Heart left ventricle (tissue), 16 donors: ENCODE measurements around the gene TMEM42. TPM values are rescaled to one million over a fixed set of nuclear protein-coding genes. Genes with fewer than 3 reads are reported as not detected.

ENCODE experiments used
- ATAC-seq, 4 donors: fragments of 200-7000 bp; cut with Tn5 transposase; one replicate each; pipeline ENCODE4 v1.9.1; 2020 to 2022; ENCODE audit warnings: moderate library complexity in 4 of 4, mild to moderate bottlenecking in 3 of 4, moderate number of reproducible peaks in 1 of 4
- DNase-seq, 5 donors: peaks; one replicate each; pipeline ENCODE4 v3.0.0-alpha.2; 2020
- H3K27ac ChIP-seq, 12 donors: fragments of 200-600 bp; sonication (generic) in 4 of 12; one replicate each; pipeline versions ENCODE4 v1.5.0 to v1.8.0; 2016 to 2022; ENCODE audit warnings: mild to moderate bottlenecking in 2 of 12
- H3K27me3 ChIP-seq, 9 donors: fragments of 200-600 bp; sonication (generic) in 2 of 9; one replicate each; pipeline versions ENCODE4 v1.5.1 to v1.8.0; 2016 to 2022; ENCODE audit warnings: mild to moderate bottlenecking in 3 of 9
- H3K36me3 ChIP-seq, 9 donors: fragments of 200-600 bp; sonication (generic) in 2 of 9; one replicate each; pipeline versions ENCODE4 v1.5.0 to v1.8.0; 2018 to 2022; ENCODE audit warnings: mild to moderate bottlenecking in 2 of 9
- H3K4me1 ChIP-seq, 12 donors: fragments of 200-600 bp; sonication (generic) in 4 of 12; one replicate each; pipeline versions ENCODE4 v1.5.0 to v1.8.0; 2016 to 2022; ENCODE audit warnings: mild to moderate bottlenecking in 3 of 12
- H3K4me3 ChIP-seq, 12 donors: fragments of 200-600 bp; sonication (generic) in 4 of 12; one replicate each; pipeline versions ENCODE4 v1.5.0 to v1.8.0; 2017 to 2022; ENCODE audit warnings: mild to moderate bottlenecking in 9 of 12, moderate library complexity in 4 of 12
- H3K9me3 ChIP-seq, 12 donors: fragments of 200-600 bp; sonication (generic) in 4 of 12; one replicate each; pipeline versions ENCODE4 v1.5.0 to v1.8.0; 2016 to 2022; ENCODE audit warnings: mild to moderate bottlenecking in 1 of 12
- CTCF ChIP-seq, 12 donors: fragments of 200-600 bp; sonication (generic) in 4 of 12; IDR thresholded peaks; one replicate each; pipeline versions ENCODE4 v1.5.0 to v1.8.0; 2018 to 2022; ENCODE audit warnings: antibody characterized with exemption in 12 of 12, mild to moderate bottlenecking in 5 of 12
- POLR2A ChIP-seq, 2 donors: fragments of 450-650 bp; IDR thresholded peaks; one replicate each; pipeline ENCODE4 v1.6.1; 2017; ENCODE audit warnings: antibody characterized with exemption in 2 of 2, mild to moderate bottlenecking in 2 of 2, moderate library complexity in 2 of 2
- WGBS, 4 donors: extraction: QIAGEN DNeasy Blood & Tissue Kit in 2 of 4; methylation state at CpG; one replicate each; pipeline versions ENCODE4 v1.1.5 to v1.1.7; 2013 to 2018; 5-methylcytosine and 5-hydroxymethylcytosine counted together
- intact Hi-C, 10 donors: fragments of 100-400 bp; cut with DNase I; formaldehyde crosslinking; loops; one replicate each; pipeline versions ENCODE4 v1.11.1 to v1.14.2; 2022
- polyA plus RNA-seq, 2 donors: library from polyadenylated mRNA; stranded (reverse); fragments of 200-250 nt; gene quantifications; one replicate each; pipeline ENCODE4 v1.2.3, GENCODE V29; 2013
- total RNA-seq, 9 donors: library from RNA; depleted of rRNA in 2 of 9; stranded (reverse); fragments of >200 nt in 2 of 9; fragmentation: NEBNext Ultra II Directional in 3 of 9; extraction: Animal tissue kit (Norgen Biotek cat#: 25700) in 3 of 9; gene quantifications; one replicate each; pipeline versions ENCODE4 v1.1.0 to v1.2.4, GENCODE V29; 2016 to 2023
- donor health status: ischemic (EF 13 %, LVEDD 7.1; RV severe dilation, severe dysfunction).
- donor health status: healthy with polysubstance abuse.
- donor health status: DM: no; HTN: yes; CAD: no.
- donor health status: DM: no; HTN: no; CAD: no.
- donor health status: ischemic (EF 25% LVEDD 6.9; RV normal size, moderate dysfunction).
- donor health status: ischemic (EF 25% LVEDD 5.7; RV mildly dilated, moderate dysfunction).
- donor health status: healthy.
- donor health status: DM: yes; HTN: yes; CAD: no.
- donor health status: ischemic (EF 35%, LVEDD 5.7; RV mildly dilated, moderate dysfunction).
- donor health status: nonischemic (EF 11% LVEDD 7.7; RV severe dilation, severe dysfunction).
- donor health status: DM: yes; HTN: yes; CAD: no.
- donor health status: PGD.
- donor health status: ischemic (EF 29% LVEDD 5.4; RV normal size, mild dysfunction).
- donor health status: nonischemic (EF 23%, LVEDD 6.1; RV moderate dilation, normal function).

Gene TMEM42
- total and polyA plus RNA-seq, 11 donors: 7.3 to 14.1 (median 10.6) TPM

- no peak for DNase-seq
- H3K36me3 ChIP-seq: no peaks in the 10 kb centered on the region
- ATAC-seq: no peak
- H3K27me3 ChIP-seq: peaks cover 0 to 9% (median 0%) of the 10 kb centered on the region in 9 donors
- WGBS, 4 donors: 71 to 80% (median 77%) methylated on average over 7 of the region's 7 CpGs
- no peaks in the 10 kb centered on the region for H3K9me3 ChIP-seq
- no peak overlapping the region for H3K27ac ChIP-seq
- no peaks in the 10 kb centered on the region for H3K4me1 ChIP-seq
- TF ChIP-seq POLR2A (IDR thresholded peaks at IDR 0.05): no peak
- TF ChIP-seq CTCF (IDR thresholded peaks at IDR 0.05): no peak
- H3K4me3 ChIP-seq: no peak overlapping the region
- intact Hi-C loops: no loop called here
Measured at GRCh38 chr3:44887101-44887500, 25.4 kb downstream of the TMEM42 start.

GRCh38 chr3:44890258-44890657 lies 28.5 kb downstream of the TMEM42 start:
- Histone ChIP-seq H3K9me3 (no peaks in the 10 kb centered on the region), H3K27me3 (peaks cover 0 to 9% (median 0%) of the 10 kb centered on the region in 9 donors), H3K4me3 (no peak overlapping the region), H3K4me1 (no peaks in the 10 kb centered on the region), H3K36me3 (no peaks in the 10 kb centered on the region), H3K27ac (no peak overlapping the region)
- no peak for ATAC-seq
- DNase-seq: no peak
- TF ChIP-seq POLR2A (IDR thresholded peaks at IDR 0.05): no peak
- no peak for TF ChIP-seq CTCF (IDR thresholded peaks at IDR 0.05)
- intact Hi-C loops: no loop called here
- 44 to 57% (median 50%) methylated on average over 2 to 3 of the region's 3 CpGs for WGBS, 4 donors

GRCh38 chr3:44890852-44891251 lies 29.1 kb downstream of the TMEM42 start:
- ATAC-seq (no peak), DNase-seq (no peak)
- 69 to 80% (median 71%) methylated on average over 3 of the region's 3 CpGs for WGBS, 4 donors
- Histone ChIP-seq H3K36me3 (no peaks in the 10 kb centered on the region), H3K27me3 (peaks cover 0 to 9% (median 0%) of the 10 kb centered on the region in 9 donors), H3K4me3 (no peak overlapping the region), H3K27ac (no peak overlapping the region), H3K4me1 (no peaks in the 10 kb centered on the region), H3K9me3 (no peaks in the 10 kb centered on the region)
- TF ChIP-seq POLR2A (IDR thresholded peaks at IDR 0.05) (no peak), CTCF (IDR thresholded peaks at IDR 0.05) (no peak)
- intact Hi-C loops: no loop called here

- ATAC-seq: no peak
- 70 to 92% (median 75%) methylated on average over 3 of the region's 3 CpGs for WGBS, 4 donors
- intact Hi-C loops: no loop called here
Measured at GRCh38 chr3:44892689-44893088, 31.0 kb downstream of the TMEM42 start.

More at GRCh38 chr3:44892689-44893088, 31.0 kb downstream of the TMEM42 start:
- Histone ChIP-seq H3K27ac (no peak overlapping the region), H3K9me3 (no peaks in the 10 kb centered on the region), H3K4me3 (no peak overlapping the region), H3K27me3 (peaks cover 0 to 3% (median 0%) of the 10 kb centered on the region in 9 donors), H3K36me3 (no peaks in the 10 kb centered on the region), H3K4me1 (no peaks in the 10 kb centered on the region)
- TF ChIP-seq CTCF (IDR thresholded peaks at IDR 0.05) (no peak), POLR2A (IDR thresholded peaks at IDR 0.05) (no peak)
- no peak for DNase-seq
